ENCODE measurements around the gene FOLR3. TPM values are rescaled to one million over a fixed set of nuclear protein-coding genes. Genes with fewer than 3 reads are reported as not detected.
A peak's percentile ranks its signal among the peaks of the same experiment; 100 is the strongest.

The FOLR3 gene
- total and polyA plus RNA-seq, 9 of the 15 experiments (the other 6 are each of a cell fraction or from before 2014, with no cell fraction given), result not detected

DNA sequence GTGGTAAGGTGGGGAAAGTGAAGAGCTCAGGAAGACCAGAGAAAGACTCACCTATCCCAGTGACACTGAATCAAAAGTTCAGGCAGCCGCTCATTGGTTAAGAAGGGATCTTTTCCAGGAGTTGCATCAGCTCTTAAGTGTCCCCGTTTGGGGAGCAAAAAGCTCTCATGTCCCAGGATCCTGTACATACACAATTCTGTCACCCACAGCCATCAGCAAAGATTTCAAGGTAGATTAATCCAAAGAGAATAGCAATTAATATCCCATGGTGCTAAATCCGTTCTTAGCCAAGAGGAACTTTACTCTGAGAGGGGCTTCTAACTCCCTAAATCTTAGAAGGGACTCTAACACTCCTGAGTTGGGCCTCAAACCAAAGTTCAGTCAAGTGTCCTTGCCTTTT is 19.3 kb downstream of the FOLR3 start (continued):
- TF ChIP-seq AFF4 (CRISPR knock-in tag; IDR thresholded peaks at IDR 0.05) (no peak), ZKSCAN8 (CRISPR knock-in tag; IDR thresholded peaks at IDR 0.05) (no peak), POLR3A (IDR thresholded peaks at IDR 0.05; ENCODE audit: borderline replicate concordance, extremely low read depth, insufficient read depth, insufficient read length) (no peak), TRIM24 (IDR thresholded peaks at IDR 0.05) (peak; percentile 21 to 61; a peak in 1 of 4 replicates), AFF1 (IDR thresholded peaks at IDR 0.05; ENCODE audit: low read depth in 1 of 2, partially characterized antibody in 2 of 2) (no peak), CREBBP (IDR thresholded peaks at IDR 0.05; ENCODE audit: low read depth, low read length) (no peak), NR2C2 (CRISPR knock-in tag; IDR thresholded peaks at IDR 0.05) (no peak), NR2C2 (tag; IDR thresholded peaks at IDR 0.05) (no peak), FOXP1 (CRISPR knock-in tag; IDR thresholded peaks at IDR 0.05) (no peak), HOXB6 (CRISPR knock-in tag; IDR thresholded peaks at IDR 0.05; ENCODE audit: borderline replicate concordance) (no peak), JUND (IDR thresholded peaks at IDR 0.05; ENCODE audit: borderline replicate concordance, low read depth, low read length) (0 out of 2 replicates have a peak, but pooled peaks have one; percentile 12), JUND (tag; IDR thresholded peaks at IDR 0.05; ENCODE audit: borderline replicate concordance, low read depth, low read length) (no peak; the same call in 2 of the 3 replicates), ARID1B (IDR thresholded peaks at IDR 0.05) (no peak)
- TF ChIP-seq, protein P1, sequence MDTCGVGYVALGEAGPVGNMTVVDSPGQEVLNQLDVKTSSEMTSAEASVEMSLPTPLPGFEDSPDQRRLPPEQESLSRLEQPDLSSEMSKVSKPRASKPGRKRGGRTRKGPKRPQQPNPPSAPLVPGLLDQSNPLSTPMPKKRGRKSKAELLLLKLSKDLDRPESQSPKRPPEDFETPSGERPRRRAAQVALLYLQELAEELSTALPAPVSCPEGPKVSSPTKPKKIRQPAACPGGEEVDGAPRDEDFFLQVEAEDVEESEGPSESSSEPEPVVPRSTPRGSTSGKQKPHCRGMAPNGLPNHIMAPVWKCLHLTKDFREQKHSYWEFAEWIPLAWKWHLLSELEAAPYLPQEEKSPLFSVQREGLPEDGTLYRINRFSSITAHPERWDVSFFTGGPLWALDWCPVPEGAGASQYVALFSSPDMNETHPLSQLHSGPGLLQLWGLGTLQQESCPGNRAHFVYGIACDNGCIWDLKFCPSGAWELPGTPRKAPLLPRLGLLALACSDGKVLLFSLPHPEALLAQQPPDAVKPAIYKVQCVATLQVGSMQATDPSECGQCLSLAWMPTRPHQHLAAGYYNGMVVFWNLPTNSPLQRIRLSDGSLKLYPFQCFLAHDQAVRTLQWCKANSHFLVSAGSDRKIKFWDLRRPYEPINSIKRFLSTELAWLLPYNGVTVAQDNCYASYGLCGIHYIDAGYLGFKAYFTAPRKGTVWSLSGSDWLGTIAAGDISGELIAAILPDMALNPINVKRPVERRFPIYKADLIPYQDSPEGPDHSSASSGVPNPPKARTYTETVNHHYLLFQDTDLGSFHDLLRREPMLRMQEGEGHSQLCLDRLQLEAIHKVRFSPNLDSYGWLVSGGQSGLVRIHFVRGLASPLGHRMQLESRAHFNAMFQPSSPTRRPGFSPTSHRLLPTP (IDR thresholded peaks at IDR 0.05; ENCODE audit: borderline replicate concordance, extremely low read depth, insufficient read length), result no peak
- TF ChIP-seq, protein P2, sequence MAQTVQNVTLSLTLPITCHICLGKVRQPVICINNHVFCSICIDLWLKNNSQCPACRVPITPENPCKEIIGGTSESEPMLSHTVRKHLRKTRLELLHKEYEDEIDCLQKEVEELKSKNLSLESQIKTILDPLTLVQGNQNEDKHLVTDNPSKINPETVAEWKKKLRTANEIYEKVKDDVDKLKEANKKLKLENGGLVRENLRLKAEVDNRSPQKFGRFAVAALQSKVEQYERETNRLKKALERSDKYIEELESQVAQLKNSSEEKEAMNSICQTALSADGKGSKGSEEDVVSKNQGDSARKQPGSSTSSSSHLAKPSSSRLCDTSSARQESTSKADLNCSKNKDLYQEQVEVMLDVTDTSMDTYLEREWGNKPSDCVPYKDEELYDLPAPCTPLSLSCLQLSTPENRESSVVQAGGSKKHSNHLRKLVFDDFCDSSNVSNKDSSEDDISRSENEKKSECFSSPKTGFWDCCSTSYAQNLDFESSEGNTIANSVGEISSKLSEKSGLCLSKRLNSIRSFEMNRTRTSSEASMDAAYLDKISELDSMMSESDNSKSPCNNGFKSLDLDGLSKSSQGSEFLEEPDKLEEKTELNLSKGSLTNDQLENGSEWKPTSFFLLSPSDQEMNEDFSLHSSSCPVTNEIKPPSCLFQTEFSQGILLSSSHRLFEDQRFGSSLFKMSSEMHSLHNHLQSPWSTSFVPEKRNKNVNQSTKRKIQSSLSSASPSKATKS (CRISPR knock-in tag; IDR thresholded peaks at IDR 0.05), result no peak
